OCI-LY7 (cell line): ENCODE results near the gene LRRC4B. TPM values are rescaled to one million over a fixed set of nuclear protein-coding genes. Genes with fewer than 3 reads are reported as not detected.

Experiments used
- BruUV-seq: library from RNA; stranded (reverse); fragments of 400-500 nt; replicated peaks from 2 replicates; lab custom pipeline; 2021; lab: Mats Ljungman, UMichigan
- CTCF ChIA-PET: fragments of 300-600 bp; sonication (Branson Sonifier 250); formaldehyde crosslinking; loops from one replicate; lab custom pipeline; 2022; ENCODE audit warnings: antibody characterized with exemption; ENCODE audit not compliant: unreplicated experiment; lab: Charles Lee
- POLR2A ChIA-PET: fragments of 300-600 bp; sonication (Branson Sonifier 250); formaldehyde crosslinking; loops from one replicate; lab custom pipeline; 2022; ENCODE audit warnings: antibody characterized with exemption; lab: Charles Lee
- DNase-seq: peaks from one replicate; pipeline ENCODE4 v3.0.0-alpha.2; 2015; ENCODE audit warnings: low spot score
- H2AFZ ChIP-seq: fragments of 200-600 bp; sonication (generic), shearing (Covaris generic); 2 replicates; pipeline ENCODE4 v1.6.1; 2014; ENCODE audit warnings: mild to moderate bottlenecking, antibody characterized with exemption, low read length, moderate library complexity
- H3K27ac ChIP-seq: fragments of 200-600 bp; sonication (generic); 2 replicates; pipeline ENCODE4 v1.5.1; 2014; ENCODE audit warnings: mixed run types, low read depth, mild to moderate bottlenecking, moderate library complexity, low read length, inconsistent platforms; ENCODE audit not compliant: poor library complexity, severe bottlenecking
- H3K36me3 ChIP-seq: fragments of 200-600 bp; sonication (generic); 2 replicates; pipeline ENCODE4 v1.6.1; 2014; ENCODE audit warnings: mild to moderate bottlenecking, antibody characterized with exemption, low read length, moderate library complexity, mixed read lengths; ENCODE audit not compliant: insufficient read depth
- H3K4me1 ChIP-seq: fragments of 200-600 bp; sonication (generic); 2 replicates; pipeline ENCODE4 v1.5.1; 2014; ENCODE audit warnings: mild to moderate bottlenecking, low read length; ENCODE audit not compliant: insufficient read depth, poor library complexity, severe bottlenecking
- H3K4me2 ChIP-seq: fragments of 200-600 bp; sonication (generic); 2 replicates; pipeline ENCODE4 v1.6.1; 2014; ENCODE audit warnings: mild to moderate bottlenecking, low read length
- H3K4me3 ChIP-seq: fragments of 200-600 bp; sonication (generic); 2 replicates; pipeline ENCODE4 v1.5.1; 2014; ENCODE audit warnings: mild to moderate bottlenecking, low read depth, low read length; ENCODE audit not compliant: poor library complexity, severe bottlenecking
- H3K79me2 ChIP-seq: fragments of 200-600 bp; sonication (generic); 2 replicates; pipeline ENCODE4 v1.6.1; 2016; ENCODE audit warnings: low read depth, mild to moderate bottlenecking, low read length, moderate library complexity, mixed read lengths; ENCODE audit not compliant: insufficient read depth
- H3K9me2 ChIP-seq: fragments of 200-600 bp; sonication (generic); 2 replicates; pipeline ENCODE4 v1.6.1; 2016; ENCODE audit warnings: mild to moderate bottlenecking, low read length, mixed read lengths; ENCODE audit not compliant: insufficient read depth
- H3K9me3 ChIP-seq: fragments of 200-600 bp; sonication (generic); 2 replicates; pipeline ENCODE4 v1.6.1; 2014; ENCODE audit warnings: mild to moderate bottlenecking, mixed run types, low read length, mixed read lengths
- H4K20me1 ChIP-seq: fragments of 200-600 bp; sonication (generic); 2 replicates; pipeline ENCODE4 v1.6.1; 2014; ENCODE audit warnings: mild to moderate bottlenecking, antibody characterized with exemption, low read length, moderate library complexity, mixed read lengths; ENCODE audit not compliant: insufficient read depth
- EZH2phosphoT487 ChIP-seq: fragments of 200-600 bp; sonication (generic); IDR thresholded peaks from 2 replicates; pipeline ENCODE4 v1.6.1; 2018; ENCODE audit warnings: low read depth, borderline replicate concordance, mild to moderate bottlenecking, mixed run types, antibody characterized with exemption, low read length, moderate library complexity, mixed read lengths
- intact Hi-C: fragments of 100-400 bp; cut with micrococcal nuclease; formaldehyde crosslinking; loops from one replicate; pipeline ENCODE4 v1.10.0; 2022; ENCODE audit not compliant: unreplicated experiment
- total RNA-seq, 2 experiments: library from RNA; depleted of rRNA in 1 of 2; stranded (reverse); fragments of >200 nt in 1 of 2; shearing (Covaris generic) in 1 of 2; gene quantifications; 2 replicates each; pipeline ENCODE4 v1.2.3, GENCODE V29; 2014 to 2022
- TF ChIP-seq, protein P1 (sequence below): fragments of 200-600 bp; sonication (generic); conservative IDR thresholded peaks from 2 replicates; pipeline ENCODE4 v1.5.1; 2014; ENCODE audit warnings: mild to moderate bottlenecking, antibody characterized with exemption, low read length, moderate library complexity, mixed read lengths

The LRRC4B gene
- total RNA-seq, 2 experiments from 2014 or later: 0.29 TPM; not detected in 1

- Histone ChIP-seq H3K4me3 (no peak overlapping the region), H3K79me2 (no peaks in the 10 kb centered on the region), H4K20me1 (no peaks in the 10 kb centered on the region), H3K9me3 (no peaks in the 10 kb centered on the region), H3K4me1 (no peaks in the 10 kb centered on the region), H2AFZ (no peak overlapping the region), H3K27ac (no peak overlapping the region), H3K4me2 (no peak overlapping the region), H3K9me2 (no peaks in the 10 kb centered on the region), H3K36me3 (no peaks in the 10 kb centered on the region)
- DNase-seq: no peak
- TF ChIP-seq, protein P1, sequence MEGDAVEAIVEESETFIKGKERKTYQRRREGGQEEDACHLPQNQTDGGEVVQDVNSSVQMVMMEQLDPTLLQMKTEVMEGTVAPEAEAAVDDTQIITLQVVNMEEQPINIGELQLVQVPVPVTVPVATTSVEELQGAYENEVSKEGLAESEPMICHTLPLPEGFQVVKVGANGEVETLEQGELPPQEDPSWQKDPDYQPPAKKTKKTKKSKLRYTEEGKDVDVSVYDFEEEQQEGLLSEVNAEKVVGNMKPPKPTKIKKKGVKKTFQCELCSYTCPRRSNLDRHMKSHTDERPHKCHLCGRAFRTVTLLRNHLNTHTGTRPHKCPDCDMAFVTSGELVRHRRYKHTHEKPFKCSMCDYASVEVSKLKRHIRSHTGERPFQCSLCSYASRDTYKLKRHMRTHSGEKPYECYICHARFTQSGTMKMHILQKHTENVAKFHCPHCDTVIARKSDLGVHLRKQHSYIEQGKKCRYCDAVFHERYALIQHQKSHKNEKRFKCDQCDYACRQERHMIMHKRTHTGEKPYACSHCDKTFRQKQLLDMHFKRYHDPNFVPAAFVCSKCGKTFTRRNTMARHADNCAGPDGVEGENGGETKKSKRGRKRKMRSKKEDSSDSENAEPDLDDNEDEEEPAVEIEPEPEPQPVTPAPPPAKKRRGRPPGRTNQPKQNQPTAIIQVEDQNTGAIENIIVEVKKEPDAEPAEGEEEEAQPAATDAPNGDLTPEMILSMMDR: no peak
- no peak for TF ChIP-seq EZH2phosphoT487
- no TSS peak for BruUV-seq
- POLR2A ChIA-PET: no interaction called here
- intact Hi-C loops: no loop called here
- CTCF ChIA-PET: no interaction called here
These were observed 4.6 kb downstream of the LRRC4B start for GRCh38 chr19:50563597-50563996.

- CTCF ChIA-PET: no interaction called here
- H3K79me2 ChIP-seq: no peaks in the 10 kb centered on the region
- no peaks in the 10 kb centered on the region for H4K20me1 ChIP-seq
- TF ChIP-seq, protein P1: no peak
- no peak for TF ChIP-seq EZH2phosphoT487
- no peak overlapping the region for H3K4me3 ChIP-seq
- H3K4me2 ChIP-seq: no peak overlapping the region
- H2AFZ ChIP-seq: no peak overlapping the region
- no peak overlapping the region for H3K27ac ChIP-seq
- POLR2A ChIA-PET: no interaction called here
- H3K36me3 ChIP-seq: no peaks in the 10 kb centered on the region
- H3K4me1 ChIP-seq: no peaks in the 10 kb centered on the region
- no peaks in the 10 kb centered on the region for H3K9me2 ChIP-seq
- BruUV-seq: no TSS peak
- DNase-seq: no peak
- H3K9me3 ChIP-seq: no peaks in the 10 kb centered on the region
- intact Hi-C loops: no loop called here
These were observed 5.2 kb downstream of the LRRC4B start for GRCh38 chr19:50562996-50563395.

DNA sequence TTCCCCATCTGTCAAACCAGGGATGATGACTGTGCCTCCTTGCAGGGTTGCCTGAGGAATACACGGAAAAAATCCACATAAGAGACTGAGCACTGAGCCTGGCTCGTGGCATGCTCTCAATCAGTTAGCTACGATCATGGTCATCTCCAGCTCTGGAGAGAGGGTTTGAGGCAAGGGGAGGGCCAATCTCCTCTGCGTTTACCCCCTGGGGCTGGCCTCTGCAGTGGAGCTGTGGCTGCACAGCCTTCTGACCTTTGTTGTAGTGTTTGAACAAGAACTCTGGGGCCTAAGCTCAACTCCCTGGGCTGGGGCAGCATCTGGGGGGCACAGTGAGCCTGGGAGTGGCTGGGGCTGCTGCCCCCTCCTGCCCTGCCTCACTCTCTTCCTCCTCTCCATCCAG lies 5.9 kb downstream of the LRRC4B start:
- Histone ChIP-seq H3K79me2 (no peaks in the 10 kb centered on the region), H3K9me3 (no peaks in the 10 kb centered on the region), H4K20me1 (no peaks in the 10 kb centered on the region), H3K4me1 (no peaks in the 10 kb centered on the region), H3K36me3 (no peaks in the 10 kb centered on the region), H3K4me3 (no peak overlapping the region), H3K4me2 (no peak overlapping the region), H3K9me2 (no peaks in the 10 kb centered on the region), H3K27ac (no peak overlapping the region), H2AFZ (no peak overlapping the region)
- TF ChIP-seq EZH2phosphoT487: no peak
- TF ChIP-seq, protein P1: no peak
- POLR2A ChIA-PET: no interaction called here
- intact Hi-C loops: no loop called here
- no peak for DNase-seq
- CTCF ChIA-PET: no interaction called here
- no TSS peak for BruUV-seq
